Measurements from ENCODE around the gene PTPRE. TPM values are rescaled to one million over a fixed set of nuclear protein-coding genes. Genes with fewer than 3 reads are reported as not detected.

The PTPRE gene
- total and polyA plus RNA-seq, 10 of the 15 experiments (the other 5 are each of a cell fraction or from before 2014, with no cell fraction given) = 2.9 to 7.6 (median 5.8) TPM

DNA sequence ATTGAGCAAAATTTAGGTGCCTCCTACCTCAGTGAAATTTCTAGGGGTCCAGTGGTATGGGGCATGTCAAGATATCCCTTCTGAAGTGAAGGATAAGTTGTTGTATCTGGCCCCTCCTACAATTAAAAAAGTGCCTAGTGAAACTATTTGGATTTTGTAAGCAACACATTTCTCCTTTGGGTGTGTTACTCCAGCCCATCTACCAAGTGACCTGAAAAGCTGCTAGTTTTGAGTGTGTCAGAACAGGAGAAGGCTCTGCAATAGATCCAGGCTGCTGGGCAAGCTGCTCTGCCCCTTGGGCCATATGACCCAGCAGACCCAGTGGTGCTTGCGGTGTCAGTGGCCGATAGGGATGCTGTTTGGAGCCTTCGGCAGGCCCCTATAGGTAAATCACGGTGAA lies 46.0 kb downstream of the PTPRE start:
- H3K27ac ChIP-seq (ENCODE audit: control insufficient read depth, insufficient read depth) = no peak overlapping the region
- no peak overlapping the region for H3K9ac ChIP-seq (ENCODE audit: control insufficient read depth, insufficient read depth, low read length)
- H4K20me1 ChIP-seq (ENCODE audit: control insufficient read depth, insufficient read depth) = no peaks in the 10 kb centered on the region
- ATAC-seq (no peak), FAIRE-seq (no peak), DNase-seq (ENCODE audit: low read depth, low spot score) (no peak)
- no peaks in the 10 kb centered on the region for H3K27me3 ChIP-seq (replicated peaks in 1 of 2; ENCODE audit: control insufficient read depth in 2 of 2, insufficient read depth in 2 of 2, low read length in 1 of 2)
- no peak overlapping the region for H3K4me2 ChIP-seq (ENCODE audit: control insufficient read depth, insufficient read depth)
- H3K4me1 ChIP-seq (ENCODE audit: control insufficient read depth, insufficient read depth, low read length) = no peaks in the 10 kb centered on the region
- no TSS peak for BruUV-seq (replicated peaks)
- H3K36me3 ChIP-seq (ENCODE audit: control insufficient read depth in 2 of 2, insufficient read depth in 2 of 2, low read length in 1 of 2) = no peaks in the 10 kb centered on the region
- intact Hi-C loops (cut with micrococcal nuclease; ENCODE audit: unreplicated experiment) (no loop called here), in situ Hi-C loops (cut with MboI) (no loop called here)
- no peak for TF ChIP-seq TCF12 (IDR thresholded peaks at IDR 0.05; ENCODE audit: low read depth, low read length)
- TF ChIP-seq EED (IDR thresholded peaks at IDR 0.05; ENCODE audit: low read depth) = no peak
- no peak for TF ChIP-seq SMAD1 (IDR thresholded peaks at IDR 0.05; ENCODE audit: low read depth, partially characterized antibody)
- no peak for TF ChIP-seq CHD4 (IDR thresholded peaks at IDR 0.05)
- no peaks in the 10 kb centered on the region for H3K9me3 ChIP-seq (replicated peaks; ENCODE audit: control insufficient read depth, insufficient read depth, low read length)
- CTCF ChIA-PET = no interaction called here
- 0% methylated on average over 4 of the region's 4 CpGs for WGBS (ENCODE audit: insufficient coverage, insufficient replicate concordance, low lambda C conversion rate, missing lambda C conversion rate)
- no peak overlapping the region for H3K4me3 ChIP-seq
- H2AFZ ChIP-seq (ENCODE audit: control insufficient read depth, low read depth, low read length) = no peak overlapping the region
- no peaks in the 10 kb centered on the region for H3K79me2 ChIP-seq (ENCODE audit: control insufficient read depth, insufficient read depth, low read length)
- POLR2A ChIA-PET = no interaction called here
- SMC1A ChIA-PET (ENCODE audit: uncharacterized antibody, unreplicated experiment) = no interaction called here
- RAD21 ChIA-PET (ENCODE audit: unreplicated experiment) = no interaction called here

DNA sequence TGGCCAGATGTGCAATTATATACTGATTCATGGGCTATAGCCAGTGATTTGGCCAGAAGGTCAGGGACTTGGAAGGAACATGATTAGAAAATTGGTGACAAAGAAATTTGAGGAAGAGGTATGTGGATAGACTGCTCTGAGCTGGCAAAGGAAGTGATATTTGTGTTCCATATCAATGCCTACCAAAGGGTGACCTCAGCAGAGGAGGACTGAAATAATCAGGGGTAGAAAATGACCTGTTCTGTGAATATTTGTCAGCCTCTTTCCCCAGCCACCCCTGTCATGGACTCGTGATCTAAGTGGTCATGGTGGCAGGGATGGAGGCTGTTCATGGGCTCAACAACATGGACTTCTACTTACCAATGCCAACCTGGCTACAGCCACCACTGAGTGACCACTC lies 47.0 kb downstream of the PTPRE start:
- CTCF ChIA-PET = no interaction called here
- RAD21 ChIA-PET (ENCODE audit: unreplicated experiment) = no interaction called here
- BruUV-seq (replicated peaks) = no TSS peak
- no peaks in the 10 kb centered on the region for H3K79me2 ChIP-seq (ENCODE audit: control insufficient read depth, insufficient read depth, low read length)
- H3K36me3 ChIP-seq (ENCODE audit: control insufficient read depth in 2 of 2, insufficient read depth in 2 of 2, low read length in 1 of 2) = no peaks in the 10 kb centered on the region
- SMC1A ChIA-PET (ENCODE audit: uncharacterized antibody, unreplicated experiment) = no interaction called here
- H3K27me3 ChIP-seq (replicated peaks in 1 of 2; ENCODE audit: control insufficient read depth in 2 of 2, insufficient read depth in 2 of 2, low read length in 1 of 2) = no peaks in the 10 kb centered on the region
- no peaks in the 10 kb centered on the region for H3K9me3 ChIP-seq (replicated peaks; ENCODE audit: control insufficient read depth, insufficient read depth, low read length)
- no peak overlapping the region for H3K4me3 ChIP-seq
- no peaks in the 10 kb centered on the region for H4K20me1 ChIP-seq (ENCODE audit: control insufficient read depth, insufficient read depth)
- no peak overlapping the region for H2AFZ ChIP-seq (ENCODE audit: control insufficient read depth, low read depth, low read length)
- intact Hi-C loops (cut with micrococcal nuclease; ENCODE audit: unreplicated experiment) = no loop called here
- FAIRE-seq (no peak), ATAC-seq (no peak), DNase-seq (ENCODE audit: low read depth, low spot score) (no peak)
- 0% methylated on average over 1 of the region's 1 CpG for WGBS (ENCODE audit: insufficient coverage, insufficient replicate concordance, low lambda C conversion rate, missing lambda C conversion rate)
- TF ChIP-seq TARDBP (IDR thresholded peaks at IDR 0.05; ENCODE audit: borderline replicate concordance) (no peak), ZZZ3 (IDR thresholded peaks at IDR 0.05; ENCODE audit: control insufficient read depth, insufficient read length, low read depth) (no peak), YBX1 (IDR thresholded peaks at IDR 0.05) (no peak), NRF1 (conservative IDR thresholded peaks at IDR 0.05; ENCODE audit: low read depth, low read length) (no peak), RFX5 (IDR thresholded peaks at IDR 0.05; ENCODE audit: low read depth, low read length) (no peak), TCF3 (IDR thresholded peaks at IDR 0.05; ENCODE audit: borderline replicate concordance, insufficient read depth, low read depth, low read length) (no peak)
- no peak overlapping the region for H3K27ac ChIP-seq (ENCODE audit: control insufficient read depth, insufficient read depth)
- no peaks in the 10 kb centered on the region for H3K4me1 ChIP-seq (ENCODE audit: control insufficient read depth, insufficient read depth, low read length)
- POLR2A ChIA-PET = no interaction called here
- H3K9ac ChIP-seq (ENCODE audit: control insufficient read depth, insufficient read depth, low read length) = no peak overlapping the region
- H3K4me2 ChIP-seq (ENCODE audit: control insufficient read depth, insufficient read depth) = no peak overlapping the region
- in situ Hi-C loops (cut with MboI) = no loop called here
